H1 (cell line): Measurements from ENCODE around the gene PCDH18. TPM values are rescaled to one million over a fixed set of nuclear protein-coding genes. Genes with fewer than 3 reads are reported as not detected.
"Not testable (repeated sequence)": the region's sequence is repeated elsewhere in the genome, so short reads cannot be mapped to it uniquely, and the experiment has no call there.

Experiments
- CTCF ChIA-PET: fragments of 300-600 bp; sonication (Branson Sonifier 250); formaldehyde crosslinking; loops from one replicate; lab custom pipeline; 2021; ENCODE audit not compliant: partially characterized antibody; lab: Charles Lee
- POLR2A ChIA-PET: fragments of 300-600 bp; sonication (Branson Sonifier 250); formaldehyde crosslinking; loops from one replicate; lab custom pipeline; 2021; ENCODE audit warnings: inconsistent platforms; ENCODE audit not compliant: partially characterized antibody; lab: Charles Lee
- DNase-seq, 2 experiments: peaks; one replicate each; pipeline versions ENCODE4 v3.0.0 to v3.0.0-alpha.2; 2010 to 2022; ENCODE audit warnings: low spot score in 2 of 2, low read depth in 1 of 2, mixed read lengths in 1 of 2
- FAIRE-seq: peaks from 2 replicates; lab custom pipeline; 2011; peaks lifted over from hg19 to GRCh38; lab: Jason Lieb, UNC
- H2AFZ ChIP-seq: 2 replicates; pipeline ENCODE4 v1.8.1; 2012; ENCODE audit warnings: low read length, inconsistent platforms
- H2AK5ac ChIP-seq: 2 replicates; pipeline ENCODE4 v1.6.1; 2013; ENCODE audit warnings: low read depth, low read length
- H2BK120ac ChIP-seq: replicated peaks from 2 replicates; pipeline ENCODE3; 2013; ENCODE audit warnings: low read depth, low read length, inconsistent platforms
- H2BK12ac ChIP-seq: 2 replicates; pipeline ENCODE4 v1.6.1; 2013; ENCODE audit warnings: low read depth, low read length
- H2BK15ac ChIP-seq: 2 replicates; pipeline ENCODE4 v1.6.1; 2013; ENCODE audit warnings: low read length
- H2BK20ac ChIP-seq: 2 replicates; pipeline ENCODE4 v1.6.1; 2013; ENCODE audit warnings: low read length
- H2BK5ac ChIP-seq: 2 replicates; pipeline ENCODE4 v1.6.1; 2013; ENCODE audit warnings: low read depth, low read length
- H3K14ac ChIP-seq: 2 replicates; pipeline ENCODE4 v1.6.1; 2013; ENCODE audit warnings: inconsistent platforms; ENCODE audit not compliant: insufficient read length
- H3K18ac ChIP-seq: 2 replicates; pipeline ENCODE4 v1.6.1; 2013; ENCODE audit warnings: low read length; ENCODE audit errors: extremely low read depth
- H3K23ac ChIP-seq: 2 replicates; pipeline ENCODE4 v1.6.1; 2013; ENCODE audit warnings: inconsistent platforms; ENCODE audit not compliant: insufficient read length
- H3K23me2 ChIP-seq: 2 replicates; pipeline ENCODE4 v1.6.1; 2013; ENCODE audit warnings: low read depth, low read length
- H3K27ac ChIP-seq: 2 replicates; pipeline ENCODE4 v1.6.1; 2011; ENCODE audit warnings: low read depth, low read length, inconsistent platforms
- H3K27me3 ChIP-seq, 4 experiments: replicated peaks in 1 of 4; 1 replicate in 1 of 4; 2 replicates in 3 of 4; pipeline versions ENCODE4 v1.6.1 to v1.8.1; 2011 to 2013; ENCODE audit warnings: low read length in 3 of 4, mild to moderate bottlenecking in 3 of 4, inconsistent platforms in 2 of 4, mixed read lengths in 2 of 4, moderate library complexity in 1 of 4; ENCODE audit not compliant: control insufficient read depth in 3 of 4, insufficient read depth in 3 of 4; ENCODE audit errors: extremely low read depth in 1 of 4
- H3K36me3 ChIP-seq, 4 experiments: 2 replicates each; pipeline versions ENCODE4 v1.6.1 to v1.8.1; 2011 to 2013; ENCODE audit warnings: mild to moderate bottlenecking in 4 of 4, low read length in 3 of 4, moderate library complexity in 2 of 4, control low read depth in 1 of 4, inconsistent platforms in 1 of 4; ENCODE audit not compliant: insufficient read depth in 4 of 4, control insufficient read depth in 2 of 4
- H3K4ac ChIP-seq: replicated peaks from 2 replicates; pipeline ENCODE3; 2013; ENCODE audit warnings: low read length, low read depth, mixed read lengths, inconsistent platforms; ENCODE audit not compliant: insufficient read length
- H3K4me1 ChIP-seq, 4 experiments: replicated peaks in 1 of 4; 1 replicate in 1 of 4; 2 replicates in 3 of 4; pipeline versions ENCODE4 v1.6.1 to v1.8.1; 2011 to 2013; ENCODE audit warnings: low read length in 3 of 4, inconsistent platforms in 2 of 4, mixed read lengths in 1 of 4; ENCODE audit not compliant: insufficient read depth in 4 of 4, control insufficient read depth in 3 of 4
- H3K4me2 ChIP-seq, 2 experiments: 2 replicates each; pipeline versions ENCODE4 v1.6.1 to v1.8.1; 2011 to 2013; ENCODE audit warnings: low read depth in 2 of 2, low read length in 2 of 2, control low read depth in 1 of 2, inconsistent platforms in 1 of 2, mild to moderate bottlenecking in 1 of 2; ENCODE audit not compliant: insufficient read depth in 1 of 2
- H3K4me3 ChIP-seq, 4 experiments: fragments of 200-600, 300-600 bp in 1 of 4; sonication (generic), shearing (Covaris generic), sonication (Bioruptor Twin) in 1 of 4; 2 replicates each; pipeline versions ENCODE4 v1.5.1 to v1.8.1; 2011 to 2016; ENCODE audit warnings: low read length in 4 of 4, low read depth in 3 of 4, control low read depth in 2 of 4, inconsistent platforms in 2 of 4, mild to moderate bottlenecking in 2 of 4, mixed read lengths in 1 of 4, moderate library complexity in 1 of 4; ENCODE audit not compliant: insufficient read depth in 2 of 4; ENCODE audit errors: extremely low read depth in 1 of 4
- H3K56ac ChIP-seq: replicated peaks from 2 replicates; pipeline ENCODE3; 2013; ENCODE audit warnings: low read depth, mild to moderate bottlenecking, mixed read lengths, low read length, inconsistent platforms; ENCODE audit not compliant: insufficient read length
- H3K79me1 ChIP-seq: 2 replicates; pipeline ENCODE4 v1.6.1; 2013; ENCODE audit warnings: low read depth, low read length, control low read depth
- H3K79me2 ChIP-seq, 2 experiments: 2 replicates each; pipeline versions ENCODE4 v1.6.1 to v1.8.1; 2012 to 2013; ENCODE audit warnings: low read length in 2 of 2, mild to moderate bottlenecking in 2 of 2, inconsistent platforms in 1 of 2; ENCODE audit not compliant: insufficient read depth in 2 of 2, control insufficient read depth in 1 of 2
- H3K9ac ChIP-seq, 4 experiments: replicated peaks in 1 of 4; 1 replicate in 1 of 4; 2 replicates in 3 of 4; pipeline versions ENCODE4 v1.6.1 to v1.8.1; 2011 to 2013; ENCODE audit warnings: low read depth in 3 of 4, low read length in 3 of 4, control low read depth in 2 of 4, mild to moderate bottlenecking in 2 of 4, moderate library complexity in 2 of 4, inconsistent platforms in 1 of 4; ENCODE audit errors: extremely low read depth in 1 of 4
- H3K9me3 ChIP-seq, 2 experiments: 2 replicates each; pipeline versions ENCODE4 v1.6.1 to v1.8.1; 2012 to 2013; ENCODE audit warnings: mild to moderate bottlenecking in 2 of 2, moderate library complexity in 2 of 2, control low read depth in 1 of 2, inconsistent platforms in 1 of 2, low read depth in 1 of 2, low read length in 1 of 2, mixed read lengths in 1 of 2; ENCODE audit not compliant: insufficient read depth in 2 of 2
- H4K20me1 ChIP-seq, 2 experiments: replicated peaks in 1 of 2; 2 replicates each; pipeline versions ENCODE3 to v1.8.1; 2011 to 2013; ENCODE audit warnings: inconsistent platforms in 2 of 2, low read length in 2 of 2, mild to moderate bottlenecking in 1 of 2; ENCODE audit not compliant: insufficient read depth in 2 of 2, control insufficient read depth in 1 of 2
- H4K5ac ChIP-seq: 2 replicates; pipeline ENCODE4 v1.6.1; 2013; ENCODE audit warnings: low read length, low read depth, mixed read lengths, inconsistent platforms; ENCODE audit not compliant: insufficient read length
- H4K8ac ChIP-seq: 2 replicates; pipeline ENCODE4 v1.8.0; 2013; ENCODE audit warnings: mild to moderate bottlenecking, moderate library complexity, low read length, inconsistent platforms; ENCODE audit not compliant: insufficient read depth; ENCODE audit errors: extremely low read depth
- H4K91ac ChIP-seq: replicated peaks from 2 replicates; pipeline ENCODE3; 2013; ENCODE audit warnings: low read length, mixed read lengths, inconsistent platforms; ENCODE audit not compliant: insufficient read length
- KDM4A ChIP-seq: IDR thresholded peaks from one replicate; pipeline ENCODE4 v1.7.1; 2012; ENCODE audit warnings: low read depth, mild to moderate bottlenecking, moderate library complexity, low read length, inconsistent platforms; ENCODE audit not compliant: severe bottlenecking
- RBBP5 ChIP-seq: IDR thresholded peaks from 2 replicates; pipeline ENCODE4 v1.7.1; 2012; ENCODE audit warnings: low read depth, mild to moderate bottlenecking, inconsistent platforms, low read length, moderate library complexity, borderline replicate concordance
- YY1 ChIP-seq: IDR thresholded peaks from 2 replicates; pipeline ENCODE4 v1.6.1; 2011; ENCODE audit warnings: low read depth, mild to moderate bottlenecking, low read length
- WGBS, 2 experiments: shearing (Covaris generic) in 1 of 2; methylation state at CpG; one replicate each; pipeline versions ENCODE4 v1.1.6 to v1.1.7; 2013 to 2015; ENCODE audit warnings: low lambda C conversion rate in 2 of 2, mixed read lengths in 2 of 2, inconsistent platforms in 1 of 2, low coverage in 1 of 2, missing lambda C conversion rate in 1 of 2; ENCODE audit not compliant: insufficient replicate concordance in 2 of 2, insufficient coverage in 1 of 2, insufficient read length in 1 of 2; ENCODE audit errors: extremely low coverage in 1 of 2, missing lambda C conversion rate in 1 of 2; 5-methylcytosine and 5-hydroxymethylcytosine counted together
- polyA plus RNA-seq, 7 experiments: library from polyadenylated mRNA; depleted of rRNA in 3 of 7; stranded (reverse) in 5 of 7; unstranded in 2 of 7; fragments of >200 nt in 5 of 7; fragments of 200-250 nt in 2 of 7; gene quantifications; 1 replicate in 5 of 7; 2 replicates in 1 of 7; 4 replicates in 1 of 7; pipeline versions ENCODE4 v1.2.1 to v1.2.3, GENCODE V29; 2011 to 2013; ENCODE audit warnings: missing spikeins in 2 of 7, mixed read lengths in 2 of 7
- total RNA-seq: library from RNA; stranded (reverse); fragmentation: NEBNext Ultra II Directional; extraction: Animal tissue kit (Norgen Biotek cat#: 25700); gene quantifications from 2 replicates; pipeline ENCODE4 v1.2.1, GENCODE V29; 2021

Gene PCDH18
- total and polyA plus RNA-seq, 2 of the 8 experiments (the other 6 are each of a cell fraction or from before 2014, with no cell fraction given): 28.8 to 41.8 TPM

DNA sequence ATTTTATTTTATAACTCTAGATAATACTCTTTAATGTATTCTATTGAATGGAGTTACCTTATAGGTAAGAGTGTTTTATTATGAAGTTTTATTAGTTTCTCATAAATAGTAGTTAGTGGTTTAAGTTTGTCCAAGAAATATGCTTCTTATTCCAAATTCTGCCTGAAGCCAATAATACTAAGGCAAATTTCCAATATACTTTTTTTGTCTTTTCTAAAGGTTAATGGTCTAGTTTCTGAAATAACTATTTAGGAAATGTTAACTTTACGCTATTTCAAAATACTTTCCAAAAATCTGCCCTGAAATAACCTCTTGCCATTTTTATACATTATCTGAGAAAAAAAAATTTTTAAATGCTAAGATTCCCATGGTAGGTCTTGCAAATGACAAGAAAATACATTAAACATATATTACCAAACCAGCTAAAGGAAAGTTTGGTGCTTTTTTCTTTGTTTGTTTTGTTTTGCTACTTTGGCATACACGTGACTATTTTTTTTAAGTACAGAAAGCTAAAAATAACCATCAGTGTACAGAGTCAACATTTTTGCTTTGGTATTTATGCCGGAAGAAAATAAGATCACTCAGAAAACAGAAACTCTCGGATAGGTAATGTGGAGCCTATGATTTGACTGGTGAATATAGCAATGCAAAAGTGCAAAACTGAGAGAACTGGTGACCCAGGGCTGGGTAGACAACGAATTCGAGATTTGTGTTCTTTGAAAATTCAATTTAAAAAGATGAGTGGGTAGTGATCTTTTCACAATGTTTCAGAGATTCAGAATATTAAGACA, 29.8 kb downstream of the PCDH18 start (continued):
- TF ChIP-seq YY1 (no peak), RBBP5 (no peak), KDM4A (no peak)

DNA sequence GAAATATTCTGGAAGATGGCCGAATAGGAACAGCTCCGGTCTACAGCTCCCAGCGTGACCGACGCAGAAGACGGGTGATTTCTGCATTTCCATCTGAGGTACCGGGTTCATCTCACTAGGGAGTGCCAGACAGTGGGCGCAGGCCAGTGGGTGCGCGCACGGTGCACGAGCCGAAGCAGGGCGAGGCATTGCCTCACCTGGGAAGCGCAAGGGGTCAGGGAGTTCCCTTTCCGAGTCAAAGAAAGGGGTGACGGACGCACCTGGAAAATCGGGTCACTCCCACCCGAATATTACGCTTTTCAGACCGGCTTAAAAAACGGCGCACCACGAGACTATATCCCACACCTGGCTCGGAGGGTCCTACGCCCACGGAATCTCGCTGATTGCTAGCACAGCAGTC, 36.0 kb downstream of the PCDH18 start:
- WGBS, 2 experiments: 53% methylated on average over 7 of the region's 29 CpGs; no CpG with 5 or more reads in 1 of the 2 experiments
- H4K91ac ChIP-seq, H3K27me3 ChIP-seq, H4K5ac ChIP-seq, H3K79me1 ChIP-seq, H3K18ac ChIP-seq, CTCF ChIA-PET, FAIRE-seq, H3K4me2 ChIP-seq, H3K14ac ChIP-seq, H2BK20ac ChIP-seq, H2BK15ac ChIP-seq, DNase-seq, H2AFZ ChIP-seq, H4K8ac ChIP-seq, H3K27ac ChIP-seq, H4K20me1 ChIP-seq, H3K4me3 ChIP-seq, H2BK12ac ChIP-seq, H3K79me2 ChIP-seq, H2BK5ac ChIP-seq, POLR2A ChIA-PET, H3K23ac ChIP-seq, H3K4ac ChIP-seq, H3K56ac ChIP-seq, H2BK120ac ChIP-seq, H3K9me3 ChIP-seq, H3K23me2 ChIP-seq, H3K4me1 ChIP-seq, H3K9ac ChIP-seq, H2AK5ac ChIP-seq, H3K36me3 ChIP-seq: not testable (repeated sequence)
